Psoas muscle (tissue), 8 donors: ENCODE results near the gene TEKT5. TPM values are rescaled to one million over a fixed set of nuclear protein-coding genes. Genes with fewer than 3 reads are reported as not detected.

Experiments
- ATAC-seq, 4 donors: fragments of 200-7000 bp; cut with Tn5 transposase; one replicate each; pipeline ENCODE4 v1.9.1; 2020; ENCODE audit warnings: moderate library complexity in 3 of 4, mild to moderate bottlenecking in 2 of 4
- DNase-seq, 2 donors: peaks; one replicate each; pipeline ENCODE4 v3.0.0-alpha.2; 2020
- H3K27ac ChIP-seq: fragments of 200-600 bp; one replicate; pipeline ENCODE4 v1.8.0; 2022
- H3K27me3 ChIP-seq, 3 donors: fragments of 200-600 bp in 1 of 3; one replicate each; pipeline versions ENCODE4 v1.6.1 to v1.8.0; 2013 to 2022; ENCODE audit warnings: low read length in 2 of 3, mild to moderate bottlenecking in 2 of 3, moderate library complexity in 1 of 3; ENCODE audit not compliant: insufficient read depth in 3 of 3
- H3K36me3 ChIP-seq, 2 donors: fragments of 200-600 bp in 1 of 2; one replicate each; pipeline versions ENCODE4 v1.6.1 to v1.8.0; 2013 to 2022; ENCODE audit warnings: low read depth in 1 of 2, mild to moderate bottlenecking in 1 of 2, moderate library complexity in 1 of 2; ENCODE audit not compliant: insufficient read depth in 1 of 2
- H3K4me1 ChIP-seq: fragments of 200-600 bp; one replicate; pipeline ENCODE4 v1.8.0; 2022
- H3K4me3 ChIP-seq: fragments of 200-600 bp; one replicate; pipeline ENCODE4 v1.8.0; 2022; ENCODE audit warnings: mild to moderate bottlenecking
- H3K9me3 ChIP-seq: fragments of 200-600 bp; one replicate; pipeline ENCODE4 v1.8.0; 2022
- WGBS, 3 donors: extraction: QIAGEN DNeasy Blood & Tissue Kit; methylation state at CpG; one replicate each; pipeline versions ENCODE4 v1.1.6 to v1.1.7; 2013; 5-methylcytosine and 5-hydroxymethylcytosine counted together
- intact Hi-C, 2 donors: fragments of 100-400 bp; cut with DNase I; formaldehyde crosslinking; loops; one replicate each; pipeline versions ENCODE4 v1.11.0 to v1.14.2; 2022
- polyA plus RNA-seq, 3 donors: library from polyadenylated mRNA; stranded (reverse); fragments of 200-250 nt; gene quantifications; one replicate each; pipeline ENCODE4 v1.2.3, GENCODE V29; 2013
- total RNA-seq, 4 donors: library from RNA; stranded (reverse); fragmentation: NEBNext Ultra II Directional in 2 of 4; extraction: Animal tissue kit (Norgen Biotek cat#: 25700) in 2 of 4; gene quantifications; one replicate each; pipeline versions ENCODE4 v1.2.1 to v1.2.4, GENCODE V29; 2021 to 2023
- TF ChIP-seq, protein P1 (sequence below): fragments of 200-600 bp; IDR thresholded peaks from one replicate; pipeline ENCODE4 v1.8.0; 2022; ENCODE audit warnings: antibody characterized with exemption
- donor health status: healthy with polysubstance abuse.
- donor health status: DM: no; HTN: no; CAD: no; lungs with moderate emphysema.
- donor health status: Bipolar disorder and iron deficiency.
- donor health status: healthy.
- donor health status: DM: yes; HTN: yes; CAD: no.
- donor health status: DM: no; HTN: no; CAD: no.
- donor health status: DM: no; HTN: no; CAD: no.
- donor health status: DM: yes; HTN: yes; CAD: no.

TEKT5 gene
- total and polyA plus RNA-seq, 7 donors: not detected

DNA sequence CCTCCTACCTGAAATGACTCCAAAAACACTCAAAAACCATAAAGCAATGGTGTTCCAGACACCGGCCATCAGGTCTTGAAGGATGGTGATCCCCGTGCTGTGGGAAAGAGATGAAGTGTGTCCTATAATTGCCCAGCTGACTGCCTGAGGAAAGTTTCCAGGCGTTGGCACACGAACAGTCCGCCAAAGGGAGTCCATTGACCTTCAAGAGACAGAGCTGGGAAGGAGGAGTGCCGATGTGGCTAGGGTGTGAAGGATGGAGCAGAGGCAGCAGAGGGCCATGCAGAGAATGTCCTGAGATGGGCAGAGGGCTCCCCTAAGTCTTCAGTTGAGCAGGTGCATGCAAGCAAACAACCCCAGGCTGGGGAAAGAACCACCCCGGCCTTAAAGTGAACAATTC is 37.1 kb upstream of the TEKT5 start:
- H3K4me3 ChIP-seq: no peak overlapping the region
- 56 to 75% (median 60%) methylated on average over 7 of the region's 7 CpGs for WGBS, 3 donors
- intact Hi-C loops: no loop called here
- no peaks in the 10 kb centered on the region for H3K27me3 ChIP-seq
- no peak overlapping the region for H3K27ac ChIP-seq
- no peaks in the 10 kb centered on the region for H3K36me3 ChIP-seq
- ATAC-seq (peak in 1 of 4 donors; percentile 17), DNase-seq (no peak)
- TF ChIP-seq, protein P1, sequence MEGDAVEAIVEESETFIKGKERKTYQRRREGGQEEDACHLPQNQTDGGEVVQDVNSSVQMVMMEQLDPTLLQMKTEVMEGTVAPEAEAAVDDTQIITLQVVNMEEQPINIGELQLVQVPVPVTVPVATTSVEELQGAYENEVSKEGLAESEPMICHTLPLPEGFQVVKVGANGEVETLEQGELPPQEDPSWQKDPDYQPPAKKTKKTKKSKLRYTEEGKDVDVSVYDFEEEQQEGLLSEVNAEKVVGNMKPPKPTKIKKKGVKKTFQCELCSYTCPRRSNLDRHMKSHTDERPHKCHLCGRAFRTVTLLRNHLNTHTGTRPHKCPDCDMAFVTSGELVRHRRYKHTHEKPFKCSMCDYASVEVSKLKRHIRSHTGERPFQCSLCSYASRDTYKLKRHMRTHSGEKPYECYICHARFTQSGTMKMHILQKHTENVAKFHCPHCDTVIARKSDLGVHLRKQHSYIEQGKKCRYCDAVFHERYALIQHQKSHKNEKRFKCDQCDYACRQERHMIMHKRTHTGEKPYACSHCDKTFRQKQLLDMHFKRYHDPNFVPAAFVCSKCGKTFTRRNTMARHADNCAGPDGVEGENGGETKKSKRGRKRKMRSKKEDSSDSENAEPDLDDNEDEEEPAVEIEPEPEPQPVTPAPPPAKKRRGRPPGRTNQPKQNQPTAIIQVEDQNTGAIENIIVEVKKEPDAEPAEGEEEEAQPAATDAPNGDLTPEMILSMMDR: no peak
- H3K9me3 ChIP-seq: peaks cover 7% of the 10 kb centered on the region
- H3K4me1 ChIP-seq: peaks cover 18% of the 10 kb centered on the region

DNA sequence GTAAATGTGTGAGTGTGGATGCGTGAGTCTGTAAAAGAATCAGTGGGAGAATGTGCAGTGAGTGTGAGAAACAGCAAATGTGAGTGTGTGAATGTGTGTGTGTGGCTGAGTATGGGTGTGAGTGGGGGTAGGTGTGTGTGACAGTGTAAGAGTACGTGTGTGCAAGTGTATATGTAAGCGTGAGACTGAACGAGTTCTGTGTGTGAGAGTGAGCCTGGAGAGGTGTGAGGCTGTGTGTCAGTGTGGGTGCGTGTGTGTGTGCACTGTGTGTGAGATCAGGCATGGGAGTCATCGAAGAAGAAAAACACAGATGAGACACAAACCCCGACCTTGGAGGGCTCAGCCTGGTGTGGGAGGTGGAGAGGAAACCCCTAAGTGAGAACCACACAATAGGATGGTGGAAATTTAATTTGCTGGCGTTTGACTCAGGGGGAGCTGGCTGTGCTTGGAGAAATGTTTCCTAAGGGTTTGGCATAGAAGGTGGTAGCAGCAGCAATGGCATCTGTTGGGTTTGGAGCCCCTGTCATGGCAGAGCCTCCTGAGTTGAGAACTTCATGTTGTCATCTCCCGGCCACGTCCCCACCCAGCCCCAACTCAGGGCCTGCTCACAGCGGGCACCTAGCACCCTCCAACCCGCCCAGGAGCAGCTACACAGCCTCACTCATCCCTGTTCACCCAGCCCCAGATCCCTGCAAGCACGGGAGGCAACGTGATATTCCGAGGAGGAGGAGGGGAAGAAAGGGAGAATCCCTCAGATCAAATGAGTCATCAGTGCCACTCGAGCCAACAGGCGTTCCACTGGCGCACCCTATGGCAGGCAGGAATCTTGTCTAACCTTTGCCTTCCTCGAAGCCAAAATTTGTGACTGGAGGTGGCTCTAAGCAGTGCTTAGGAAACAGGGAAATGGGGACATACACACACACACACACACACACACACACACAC is 34.6 kb upstream of the TEKT5 start:
- TF ChIP-seq, protein P1: no peak
- no peak overlapping the region for H3K4me3 ChIP-seq
- H3K27me3 ChIP-seq: no peaks in the 10 kb centered on the region
- H3K9me3 ChIP-seq: peaks cover 7% of the 10 kb centered on the region
- DNase-seq (peak; percentile 54 to 73), ATAC-seq (peak; percentile 95 to 100 (median 96))
- WGBS, 3 donors: 51 to 60% (median 54%) methylated on average over 19 of the region's 19 CpGs
- intact Hi-C loops: no loop called here
- no peaks in the 10 kb centered on the region for H3K36me3 ChIP-seq
- no peak overlapping the region for H3K27ac ChIP-seq
- peaks cover 18% of the 10 kb centered on the region for H3K4me1 ChIP-seq

DNA sequence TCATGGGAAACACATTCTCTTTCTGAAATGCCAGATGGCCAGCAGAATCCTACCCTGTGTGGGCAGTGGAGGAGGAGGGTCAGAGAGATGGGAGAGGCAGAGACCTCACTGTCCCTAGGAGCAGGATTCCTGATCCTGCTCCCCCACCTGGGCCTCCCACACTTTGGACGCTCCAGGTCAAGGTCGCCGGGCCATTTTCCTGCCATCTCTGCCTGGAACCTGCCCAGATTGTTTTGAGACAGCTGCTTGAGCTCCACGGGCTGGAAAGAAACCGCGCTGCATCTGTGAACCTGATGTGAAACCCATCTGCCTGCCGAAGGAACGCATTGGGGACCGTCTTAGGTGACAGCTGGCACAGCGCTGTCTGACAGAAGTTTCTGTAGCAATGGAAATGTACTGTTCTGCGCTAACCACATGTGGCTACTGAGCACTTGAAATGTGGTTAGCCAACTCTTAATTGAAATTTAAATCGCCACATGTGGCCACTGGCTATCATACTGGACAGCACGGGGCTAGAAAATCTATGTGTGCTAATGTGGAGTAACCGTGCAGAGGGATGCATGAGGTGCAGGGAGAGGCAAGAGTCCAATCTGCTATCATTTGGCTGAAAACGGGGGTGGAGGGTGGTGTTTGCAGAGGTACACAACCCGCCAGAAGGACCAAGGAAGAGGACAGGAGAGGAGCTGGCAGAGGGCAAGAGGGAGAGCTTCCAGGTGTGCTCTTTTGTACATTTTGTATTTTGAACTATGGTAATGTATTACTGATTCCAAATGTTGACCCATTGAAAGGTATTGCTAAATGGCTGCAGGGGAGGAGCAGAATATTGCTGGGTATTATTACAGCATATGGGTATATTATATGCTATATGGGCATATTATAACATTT is 33.5 kb upstream of the TEKT5 start:
- TF ChIP-seq, protein P1: no peak
- WGBS, 3 donors: 17 to 21% (median 17%) methylated on average over 16 of the region's 16 CpGs
- ATAC-seq: peak; percentile 21 to 69 (median 50)
- H3K4me3 ChIP-seq: no peak overlapping the region
- intact Hi-C loops: no loop called here
- H3K4me1 ChIP-seq: peaks cover 18% of the 10 kb centered on the region
- no peaks in the 10 kb centered on the region for H3K27me3 ChIP-seq
- no peaks in the 10 kb centered on the region for H3K9me3 ChIP-seq
- H3K27ac ChIP-seq: no peak overlapping the region
- H3K36me3 ChIP-seq: no peaks in the 10 kb centered on the region
- DNase-seq: no peak

DNA sequence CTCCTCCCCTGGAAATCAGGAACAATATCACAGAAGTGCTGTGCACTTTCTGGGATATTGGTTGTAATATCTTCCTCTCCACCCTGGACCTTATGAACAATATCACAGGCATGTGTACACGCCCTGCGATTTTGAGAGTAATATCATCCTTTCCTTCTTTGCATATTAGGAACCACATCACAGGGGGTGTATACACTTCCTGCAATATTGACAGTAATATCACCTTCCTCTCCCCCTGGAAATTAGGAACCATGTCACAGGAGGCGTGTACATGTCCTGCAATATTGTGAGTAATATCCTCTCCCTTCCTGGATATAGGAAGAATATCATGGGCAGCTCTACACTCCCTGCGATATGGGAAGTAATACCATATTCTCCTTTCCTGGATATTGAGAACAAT is 14.2 kb upstream of the TEKT5 start:
- no peak for ATAC-seq
- WGBS, 3 donors: 63 to 71% (median 65%) methylated on average over 4 of the region's 4 CpGs
- H3K4me3 ChIP-seq: no peak overlapping the region

More for the DNA sequence above, 14.2 kb upstream of the TEKT5 start:
- no peaks in the 10 kb centered on the region for H3K36me3 ChIP-seq
- no peaks in the 10 kb centered on the region for H3K9me3 ChIP-seq
- H3K27me3 ChIP-seq: peaks cover 0 to 2% (median 0%) of the 10 kb centered on the region in 3 donors
- DNase-seq: no peak
- TF ChIP-seq, protein P1: no peak
- intact Hi-C loops: no loop called here
- no peaks in the 10 kb centered on the region for H3K4me1 ChIP-seq
- no peak overlapping the region for H3K27ac ChIP-seq
